ENCODE data around the gene ASB16. TPM values are rescaled to one million over a fixed set of nuclear protein-coding genes. Genes with fewer than 3 reads are reported as not detected.
A peak's percentile ranks its signal among the peaks of the same experiment; 100 is the strongest.

ASB16 gene
- total and polyA plus RNA-seq, 10 of the 15 experiments (the other 5 are each of a cell fraction or from before 2014, with no cell fraction given): 0.07 to 1.1 (median 0.44) TPM; not detected in 5

DNA sequence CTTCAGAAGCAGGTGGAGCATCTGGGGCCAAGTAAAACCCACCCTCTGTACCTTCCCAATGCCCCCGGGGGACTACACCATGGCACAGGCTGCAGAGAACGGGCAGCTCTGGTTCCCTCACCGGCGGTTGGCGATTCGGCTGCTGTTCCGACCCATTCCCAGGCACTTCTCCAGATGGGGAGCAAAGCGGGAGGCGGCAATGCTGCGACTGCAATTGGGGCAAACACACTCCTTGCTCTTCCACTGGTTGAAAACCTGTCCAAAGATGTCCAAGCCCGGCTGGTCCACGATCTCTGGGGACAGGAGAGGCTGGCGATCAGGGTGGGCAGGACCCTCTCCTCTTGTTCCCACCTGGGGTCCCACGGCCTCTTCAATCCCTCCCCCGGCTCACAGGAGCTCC is 26.6 kb downstream of the ASB16 start:
- BruUV-seq (replicated peaks): no TSS peak
- ChIA-PET CTCF (interaction anchor here (1.2 to 1.7 kb wide), 3 partner anchors 9 to 134 kb away, joined by 3 to 7 read pairs (median 6); no protein-coding TSS in a partner anchor), SMC1A (ENCODE audit: uncharacterized antibody, unreplicated experiment) (interaction anchor here (1.4 to 3.3 kb wide), 2 partner anchors 12 to 13 kb away, joined by 3 to 12 read pairs; no protein-coding TSS in a partner anchor), POLR2A (interaction anchor here (1.0 to 1.6 kb wide), 3 partner anchors 9 to 20 kb away, joined by 3 to 9 read pairs (median 3); no protein-coding TSS in a partner anchor), RAD21 (ENCODE audit: unreplicated experiment) (no interaction called here)
- no peaks in the 10 kb centered on the region for H3K9me3 ChIP-seq (replicated peaks; ENCODE audit: control insufficient read depth, insufficient read depth, low read length)
- no peak for DNase-seq (ENCODE audit: low read depth, low spot score)
- peak overlapping the region; percentile 89; the same call in 1 of the 2 replicates for H3K9ac ChIP-seq (ENCODE audit: control insufficient read depth, insufficient read depth, low read length)
- H4K20me1 ChIP-seq (ENCODE audit: control insufficient read depth, insufficient read depth): no peaks in the 10 kb centered on the region
- WGBS (ENCODE audit: insufficient coverage, insufficient replicate concordance, low lambda C conversion rate, missing lambda C conversion rate): 94% methylated on average over 15 of the region's 15 CpGs
- in situ Hi-C loops (cut with MboI) (no loop called here), intact Hi-C loops (cut with micrococcal nuclease; ENCODE audit: unreplicated experiment) (no loop called here)
- no peak for FAIRE-seq
- no peaks in the 10 kb centered on the region for H3K27me3 ChIP-seq (replicated peaks in 1 of 2; ENCODE audit: control insufficient read depth in 2 of 2, insufficient read depth in 2 of 2, low read length in 1 of 2)
- H3K4me1 ChIP-seq (ENCODE audit: control insufficient read depth, insufficient read depth, low read length): peaks cover 12% of the 10 kb centered on the region
- H3K79me2 ChIP-seq (ENCODE audit: control insufficient read depth, insufficient read depth, low read length): peaks cover 33% of the 10 kb centered on the region
- H3K4me2 ChIP-seq (ENCODE audit: control insufficient read depth, insufficient read depth): no peak overlapping the region; the same call in 1 of the 2 replicates
- H3K27ac ChIP-seq (ENCODE audit: control insufficient read depth, insufficient read depth): no peak overlapping the region
- peaks cover 10 to 22% of the 10 kb centered on the region in 2 experiments for H3K36me3 ChIP-seq (ENCODE audit: control insufficient read depth in 2 of 2, insufficient read depth in 2 of 2, low read length in 1 of 2)
- H3K4me3 ChIP-seq: no peak overlapping the region
- no peak for ATAC-seq
- no peak overlapping the region for H2AFZ ChIP-seq (ENCODE audit: control insufficient read depth, low read depth, low read length)
- no peak for TF ChIP-seq TCF7 (IDR thresholded peaks at IDR 0.05; ENCODE audit: borderline replicate concordance)
- TF ChIP-seq CBX5 (IDR thresholded peaks at IDR 0.05; ENCODE audit: low read depth): no peak
- TF ChIP-seq, protein P1, sequence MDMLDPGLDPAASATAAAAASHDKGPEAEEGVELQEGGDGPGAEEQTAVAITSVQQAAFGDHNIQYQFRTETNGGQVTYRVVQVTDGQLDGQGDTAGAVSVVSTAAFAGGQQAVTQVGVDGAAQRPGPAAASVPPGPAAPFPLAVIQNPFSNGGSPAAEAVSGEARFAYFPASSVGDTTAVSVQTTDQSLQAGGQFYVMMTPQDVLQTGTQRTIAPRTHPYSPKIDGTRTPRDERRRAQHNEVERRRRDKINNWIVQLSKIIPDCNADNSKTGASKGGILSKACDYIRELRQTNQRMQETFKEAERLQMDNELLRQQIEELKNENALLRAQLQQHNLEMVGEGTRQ (IDR thresholded peaks at IDR 0.05; ENCODE audit: borderline replicate concordance, low read depth, low read length): no peak
- TF ChIP-seq GABPA (IDR thresholded peaks at IDR 0.05; ENCODE audit: low read depth): no peak
- no peak for TF ChIP-seq TCF3 (IDR thresholded peaks at IDR 0.05; ENCODE audit: borderline replicate concordance, insufficient read depth, low read depth, low read length)
- TF ChIP-seq NR2C1 (IDR thresholded peaks at IDR 0.05): no peak
- TF ChIP-seq, protein P2, sequence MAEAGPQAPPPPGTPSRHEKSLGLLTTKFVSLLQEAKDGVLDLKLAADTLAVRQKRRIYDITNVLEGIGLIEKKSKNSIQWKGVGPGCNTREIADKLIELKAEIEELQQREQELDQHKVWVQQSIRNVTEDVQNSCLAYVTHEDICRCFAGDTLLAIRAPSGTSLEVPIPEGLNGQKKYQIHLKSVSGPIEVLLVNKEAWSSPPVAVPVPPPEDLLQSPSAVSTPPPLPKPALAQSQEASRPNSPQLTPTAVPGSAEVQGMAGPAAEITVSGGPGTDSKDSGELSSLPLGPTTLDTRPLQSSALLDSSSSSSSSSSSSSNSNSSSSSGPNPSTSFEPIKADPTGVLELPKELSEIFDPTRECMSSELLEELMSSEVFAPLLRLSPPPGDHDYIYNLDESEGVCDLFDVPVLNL (IDR thresholded peaks at IDR 0.05; ENCODE audit: low read depth, low read length): no peak
- TF ChIP-seq ATF7 (IDR thresholded peaks at IDR 0.05; ENCODE audit: low read depth): no peak
- no peak for TF ChIP-seq RAD51 (IDR thresholded peaks at IDR 0.05)
- no peak for TF ChIP-seq CBX3 (IDR thresholded peaks at IDR 0.05; ENCODE audit: borderline replicate concordance, low read depth)
- TF ChIP-seq, protein P3, sequence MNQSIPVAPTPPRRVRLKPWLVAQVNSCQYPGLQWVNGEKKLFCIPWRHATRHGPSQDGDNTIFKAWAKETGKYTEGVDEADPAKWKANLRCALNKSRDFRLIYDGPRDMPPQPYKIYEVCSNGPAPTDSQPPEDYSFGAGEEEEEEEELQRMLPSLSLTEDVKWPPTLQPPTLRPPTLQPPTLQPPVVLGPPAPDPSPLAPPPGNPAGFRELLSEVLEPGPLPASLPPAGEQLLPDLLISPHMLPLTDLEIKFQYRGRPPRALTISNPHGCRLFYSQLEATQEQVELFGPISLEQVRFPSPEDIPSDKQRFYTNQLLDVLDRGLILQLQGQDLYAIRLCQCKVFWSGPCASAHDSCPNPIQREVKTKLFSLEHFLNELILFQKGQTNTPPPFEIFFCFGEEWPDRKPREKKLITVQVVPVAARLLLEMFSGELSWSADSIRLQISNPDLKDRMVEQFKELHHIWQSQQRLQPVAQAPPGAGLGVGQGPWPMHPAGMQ (IDR thresholded peaks at IDR 0.05; ENCODE audit: borderline replicate concordance): no peak
- TF ChIP-seq, protein P4, sequence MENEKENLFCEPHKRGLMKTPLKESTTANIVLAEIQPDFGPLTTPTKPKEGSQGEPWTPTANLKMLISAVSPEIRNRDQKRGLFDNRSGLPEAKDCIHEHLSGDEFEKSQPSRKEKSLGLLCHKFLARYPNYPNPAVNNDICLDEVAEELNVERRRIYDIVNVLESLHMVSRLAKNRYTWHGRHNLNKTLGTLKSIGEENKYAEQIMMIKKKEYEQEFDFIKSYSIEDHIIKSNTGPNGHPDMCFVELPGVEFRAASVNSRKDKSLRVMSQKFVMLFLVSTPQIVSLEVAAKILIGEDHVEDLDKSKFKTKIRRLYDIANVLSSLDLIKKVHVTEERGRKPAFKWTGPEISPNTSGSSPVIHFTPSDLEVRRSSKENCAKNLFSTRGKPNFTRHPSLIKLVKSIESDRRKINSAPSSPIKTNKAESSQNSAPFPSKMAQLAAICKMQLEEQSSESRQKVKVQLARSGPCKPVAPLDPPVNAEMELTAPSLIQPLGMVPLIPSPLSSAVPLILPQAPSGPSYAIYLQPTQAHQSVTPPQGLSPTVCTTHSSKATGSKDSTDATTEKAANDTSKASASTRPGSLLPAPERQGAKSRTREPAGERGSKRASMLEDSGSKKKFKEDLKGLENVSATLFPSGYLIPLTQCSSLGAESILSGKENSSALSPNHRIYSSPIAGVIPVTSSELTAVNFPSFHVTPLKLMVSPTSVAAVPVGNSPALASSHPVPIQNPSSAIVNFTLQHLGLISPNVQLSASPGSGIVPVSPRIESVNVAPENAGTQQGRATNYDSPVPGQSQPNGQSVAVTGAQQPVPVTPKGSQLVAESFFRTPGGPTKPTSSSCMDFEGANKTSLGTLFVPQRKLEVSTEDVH (IDR thresholded peaks at IDR 0.05; ENCODE audit: low read depth, partially characterized antibody): no peak
- no peak for TF ChIP-seq RCOR1 (conservative IDR thresholded peaks at IDR 0.05; ENCODE audit: low read depth, low read length)
- TF ChIP-seq TCF12 (IDR thresholded peaks at IDR 0.05; ENCODE audit: low read depth, low read length): no peak
